ENCODE data around the gene CSK. TPM values are rescaled to one million over a fixed set of nuclear protein-coding genes. Genes with fewer than 3 reads are reported as not detected.

The CSK gene
- polyA plus RNA-seq, 2 of the 4 experiments (the other 2 are of a cell fraction): 17.8 to 63.0 TPM

GRCh38 chr15:74830868-74831267 lies 49.0 kb downstream of the CSK start:
- FAIRE-seq (no peak), DNase-seq (ENCODE audit: low read depth in 1 of 2, low spot score in 1 of 2) (no peak), ATAC-seq (no peak)
- WGBS (ENCODE audit: missing lambda C conversion rate): 64% methylated on average over 5 of the region's 5 CpGs
- POLR2A ChIA-PET: no interaction called here
- H3K27ac ChIP-seq: no peak overlapping the region
- no peak for TF ChIP-seq HOXA7 (CRISPR knock-in tag; IDR thresholded peaks at IDR 0.05)
- TF ChIP-seq TP53 (CRISPR knock-in tag; IDR thresholded peaks at IDR 0.05): no peak
- no peak for TF ChIP-seq MAFK (IDR thresholded peaks at IDR 0.05; ENCODE audit: partially characterized antibody)
- TF ChIP-seq CHD2 (IDR thresholded peaks at IDR 0.05; ENCODE audit: low read length, partially characterized antibody): no peak
- TF ChIP-seq POLR2A (IDR thresholded peaks at IDR 0.05; ENCODE audit: low read length): no peak
- no peak for TF ChIP-seq FOSL2 (IDR thresholded peaks at IDR 0.05)
- no peak for TF ChIP-seq FOSL2 (CRISPR knock-in tag; IDR thresholded peaks at IDR 0.05)
- TF ChIP-seq E2F6 (IDR thresholded peaks at IDR 0.05; ENCODE audit: borderline replicate concordance, low read depth): no peak
- TF ChIP-seq SMC3 (IDR thresholded peaks at IDR 0.05): no peak
- TF ChIP-seq EP300 (IDR thresholded peaks at IDR 0.05): no peak
- TF ChIP-seq ZNF302 (CRISPR knock-in tag; IDR thresholded peaks at IDR 0.05): no peak
- TF ChIP-seq CHD4 (IDR thresholded peaks at IDR 0.05; ENCODE audit: borderline replicate concordance): no peak
- no peak for TF ChIP-seq NPAS2 (CRISPR knock-in tag; IDR thresholded peaks at IDR 0.05; ENCODE audit: borderline replicate concordance)
- TF ChIP-seq HOXB13 (CRISPR knock-in tag; IDR thresholded peaks at IDR 0.05; ENCODE audit: low read depth): no peak
- no peak for TF ChIP-seq HOXB5 (CRISPR knock-in tag; IDR thresholded peaks at IDR 0.05)
- no peak for TF ChIP-seq CBX2 (IDR thresholded peaks at IDR 0.05; ENCODE audit: borderline replicate concordance, low read depth)
- no peak for TF ChIP-seq EHMT2 (IDR thresholded peaks at IDR 0.05; ENCODE audit: low read depth)
- TF ChIP-seq HEYL (CRISPR knock-in tag; IDR thresholded peaks at IDR 0.05): no peak
- TF ChIP-seq ELK1 (IDR thresholded peaks at IDR 0.05; ENCODE audit: low read depth, low read length): no peak
- TF ChIP-seq ZC3H11A (IDR thresholded peaks at IDR 0.05): no peak
- no peaks in the 10 kb centered on the region for H3K9me3 ChIP-seq
- no peak overlapping the region for H3K4me3 ChIP-seq
- H3K4me1 ChIP-seq: peaks cover 7% of the 10 kb centered on the region; the same call in 1 of the 3 replicates
- CTCF ChIA-PET: interaction anchor here (0.7 to 66.7 kb wide), 4 partner anchors 10 to 120 kb away, joined by 3 to 1908 read pairs (median 4); partner anchors contain the start of genes CSK and LMAN1L
- H3K4me2 ChIP-seq: no peak overlapping the region

GRCh38 chr15:74831813-74832495 lies 50.1 kb downstream of the CSK start:
- 59% methylated on average over 13 of the region's 15 CpGs for WGBS (ENCODE audit: missing lambda C conversion rate)
- POLR2A ChIA-PET: no interaction called here
- FAIRE-seq: no peak

More at GRCh38 chr15:74831813-74832495, 50.1 kb downstream of the CSK start:
- H3K4me3 ChIP-seq: no peak overlapping the region
- no peak for TF ChIP-seq SMC3 (IDR thresholded peaks at IDR 0.05)
- TF ChIP-seq CHD4 (IDR thresholded peaks at IDR 0.05; ENCODE audit: borderline replicate concordance): no peak
- TF ChIP-seq REST (IDR thresholded peaks at IDR 0.05): no peak
- no peak for TF ChIP-seq RFX5 (IDR thresholded peaks at IDR 0.05)
- TF ChIP-seq PHF8 (IDR thresholded peaks at IDR 0.05; ENCODE audit: borderline replicate concordance, low read depth): no peak
- no peak for TF ChIP-seq MYC (IDR thresholded peaks at IDR 0.05; ENCODE audit: borderline replicate concordance, low read length)
- no peak for TF ChIP-seq ZSCAN20 (CRISPR knock-in tag; IDR thresholded peaks at IDR 0.05)
- TF ChIP-seq TFCP2L1 (CRISPR knock-in tag; IDR thresholded peaks at IDR 0.05): no peak
- TF ChIP-seq ELK1 (IDR thresholded peaks at IDR 0.05; ENCODE audit: low read depth, low read length): no peak
- TF ChIP-seq HDAC2 (IDR thresholded peaks at IDR 0.05): no peak
- TF ChIP-seq RNF2 (IDR thresholded peaks at IDR 0.05; ENCODE audit: borderline replicate concordance, low read depth): no peak
- no peak for TF ChIP-seq POLR2AphosphoS2 (conservative IDR thresholded peaks at IDR 0.05; ENCODE audit: low read length)
- no peak for TF ChIP-seq HOXB5 (CRISPR knock-in tag; IDR thresholded peaks at IDR 0.05)
- no peak for TF ChIP-seq NR3C1 (IDR thresholded peaks at IDR 0.05)
- no peak for TF ChIP-seq FOXS1 (CRISPR knock-in tag; IDR thresholded peaks at IDR 0.05)
- DNase-seq (ENCODE audit: low read depth in 1 of 2, low spot score in 1 of 2) (no peak), ATAC-seq (no peak)
- H3K4me2 ChIP-seq: no peak overlapping the region
- CTCF ChIA-PET: interaction anchor here (0.8 to 66.7 kb wide), 4 partner anchors 11 to 119 kb away, joined by 3 to 1908 read pairs (median 6); partner anchors contain the start of genes CSK, LMAN1L and ULK3
- H3K9me3 ChIP-seq: no peaks in the 10 kb centered on the region
- H3K27ac ChIP-seq: no peak overlapping the region
- H3K4me1 ChIP-seq: peaks cover 3% of the 10 kb centered on the region; the same call in 1 of the 3 replicates
